Stimulated activated naive B cell treated with anti-CD40 and anti-IgM and Interleukin-4, amounts not matched to agents 10 μg/mL and 1 μg/mL and 100 μg/mL, for 72 hours (primary cell): ENCODE measurements around the gene TFEB.

ENCODE experiments used
- ATAC-seq, 2 donors: fragments of 150-1000 bp; cut with Tn5 transposase; replicated peaks; 2 replicates each; pipeline ENCODE4 v1.10.0; 2021; ENCODE audit warnings: moderate library complexity in 1 of 2
- DNase-seq: peaks from one replicate; pipeline ENCODE4 v3.0.0; 2021
- H3K27ac Mint-ChIP-seq: one replicate; pipeline ENCODE4 v1.8.0; 2022; ENCODE audit warnings: mild to moderate bottlenecking, mixed read lengths
- H3K27me3 Mint-ChIP-seq, 2 donors: one replicate each; pipeline ENCODE4 v1.8.0; 2022; ENCODE audit warnings: mixed read lengths in 2 of 2
- H3K36me3 Mint-ChIP-seq, 2 donors: one replicate each; pipeline ENCODE4 v1.8.0; 2022; ENCODE audit warnings: mixed read lengths in 2 of 2, mild to moderate bottlenecking in 1 of 2
- H3K4me1 Mint-ChIP-seq, 2 donors: one replicate each; pipeline ENCODE4 v1.8.0; 2022; ENCODE audit warnings: mixed read lengths in 2 of 2, mild to moderate bottlenecking in 1 of 2
- H3K4me3 Mint-ChIP-seq, 2 donors: one replicate each; pipeline ENCODE4 v1.8.0; 2022; ENCODE audit warnings: mild to moderate bottlenecking in 2 of 2, mixed read lengths in 2 of 2, moderate library complexity in 1 of 2
- H3K9me3 Mint-ChIP-seq, 2 donors: one replicate each; pipeline ENCODE4 v1.8.0; 2022; ENCODE audit warnings: mixed read lengths in 2 of 2, mild to moderate bottlenecking in 1 of 2

TFEB gene

GRCh38 chr6:41716516-41717391 is 18.7 kb downstream of the TFEB start:
- ATAC-seq = no peak
- Mint-ChIP-seq H3K36me3 (peaks cover 29 to 57% of the 10 kb centered on the region in 2 donors), H3K27me3 (no peaks in the 10 kb centered on the region), H3K4me1 (peaks cover 82 to 99% of the 10 kb centered on the region in 2 donors), H3K27ac (peak overlapping the region; percentile 85), H3K4me3 (peak overlapping the region; percentile 67 to 71), H3K9me3 (no peaks in the 10 kb centered on the region)
- no peak for DNase-seq

GRCh38 chr6:41715795-41716515 is 19.5 kb downstream of the TFEB start:
- peak overlapping the region; percentile 85 for H3K27ac Mint-ChIP-seq
- H3K9me3 Mint-ChIP-seq = no peaks in the 10 kb centered on the region
- peaks cover 78 to 99% of the 10 kb centered on the region in 2 donors for H3K4me1 Mint-ChIP-seq
- H3K4me3 Mint-ChIP-seq = peak overlapping the region; percentile 65 to 67
- no peak for DNase-seq
- ATAC-seq = peak; percentile 6 to 10
- H3K36me3 Mint-ChIP-seq = peaks cover 32 to 56% of the 10 kb centered on the region in 2 donors
- H3K27me3 Mint-ChIP-seq = no peaks in the 10 kb centered on the region

- ATAC-seq = no peak
- Mint-ChIP-seq H3K36me3 (peaks cover 41 to 62% of the 10 kb centered on the region in 2 donors), H3K27ac (peak overlapping the region; percentile 97), H3K4me3 (peak overlapping the region; percentile 20 to 69), H3K27me3 (no peaks in the 10 kb centered on the region), H3K4me1 (peaks cover 75 to 97% of the 10 kb centered on the region in 2 donors), H3K9me3 (peaks cover 0 to 2% of the 10 kb centered on the region in 2 donors)
- DNase-seq = no peak
Observed at GRCh38 chr6:41714556-41715273, 20.7 kb downstream of the TFEB start.

- H3K4me3 Mint-ChIP-seq = peak overlapping the region; percentile 69 to 75
- peaks cover 0 to 4% of the 10 kb centered on the region in 2 donors for H3K9me3 Mint-ChIP-seq
- H3K27me3 Mint-ChIP-seq = no peaks in the 10 kb centered on the region
Observed at GRCh38 chr6:41713650-41714291, 21.6 kb downstream of the TFEB start.

GRCh38 chr6:41713159-41713649 is 22.2 kb downstream of the TFEB start:
- Mint-ChIP-seq H3K27me3 (no peaks in the 10 kb centered on the region), H3K9me3 (peaks cover 0 to 4% of the 10 kb centered on the region in 2 donors), H3K27ac (peak overlapping the region; percentile 97), H3K4me3 (peak overlapping the region; percentile 69 to 75), H3K36me3 (peaks cover 46 to 65% of the 10 kb centered on the region in 2 donors), H3K4me1 (peaks cover 74 to 97% of the 10 kb centered on the region in 2 donors)
- DNase-seq = no peak
- ATAC-seq = peak in 1 of 2 donors; percentile 4

More at GRCh38 chr6:41713650-41714291, 21.6 kb downstream of the TFEB start:
- Mint-ChIP-seq H3K27ac (peak overlapping the region; percentile 97), H3K4me1 (peaks cover 74 to 97% of the 10 kb centered on the region in 2 donors), H3K36me3 (peaks cover 42 to 62% of the 10 kb centered on the region in 2 donors)
- peak; percentile 88 for DNase-seq
- peak; percentile 92 for ATAC-seq

- Mint-ChIP-seq H3K36me3 (peaks cover 50 to 69% of the 10 kb centered on the region in 2 donors), H3K27me3 (no peaks in the 10 kb centered on the region), H3K9me3 (peaks cover 0 to 4% of the 10 kb centered on the region in 2 donors), H3K27ac (peak overlapping the region; percentile 97), H3K4me3 (peak overlapping the region; percentile 69 to 75), H3K4me1 (peaks cover 79 to 97% of the 10 kb centered on the region in 2 donors)
- no peak for DNase-seq
- no peak for ATAC-seq
Observed at GRCh38 chr6:41712651-41713103, 22.7 kb downstream of the TFEB start.

- no peak for DNase-seq
- H3K9me3 Mint-ChIP-seq = peaks cover 0 to 4% of the 10 kb centered on the region in 2 donors
- peaks cover 42 to 68% of the 10 kb centered on the region in 2 donors for H3K36me3 Mint-ChIP-seq
- peaks cover 79 to 97% of the 10 kb centered on the region in 2 donors for H3K4me1 Mint-ChIP-seq
- peak overlapping the region in 1 of 2 donors; percentile 49 for H3K4me3 Mint-ChIP-seq
- ATAC-seq = no peak
- peak overlapping the region; percentile 97 for H3K27ac Mint-ChIP-seq
- no peaks in the 10 kb centered on the region for H3K27me3 Mint-ChIP-seq
Observed at GRCh38 chr6:41711323-41712038, 23.9 kb downstream of the TFEB start.

- Mint-ChIP-seq H3K4me1 (peaks cover 83 to 98% of the 10 kb centered on the region in 2 donors), H3K27me3 (no peaks in the 10 kb centered on the region), H3K36me3 (peaks cover 47 to 71% of the 10 kb centered on the region in 2 donors), H3K27ac (peak overlapping the region; percentile 61), H3K9me3 (peaks cover 0 to 4% of the 10 kb centered on the region in 2 donors), H3K4me3 (peak overlapping the region in 1 of 2 donors; percentile 8)
- DNase-seq (no peak), ATAC-seq (no peak)
Observed at GRCh38 chr6:41709375-41709774, 26.0 kb downstream of the TFEB start.

GRCh38 chr6:41708856-41709255 is 26.6 kb downstream of the TFEB start:
- peaks cover 0 to 4% of the 10 kb centered on the region in 2 donors for H3K9me3 Mint-ChIP-seq
- ATAC-seq = no peak
- H3K27me3 Mint-ChIP-seq = no peaks in the 10 kb centered on the region
- DNase-seq = no peak
- H3K4me3 Mint-ChIP-seq = no peak overlapping the region
- peak overlapping the region; percentile 99 for H3K27ac Mint-ChIP-seq
- peaks cover 49 to 71% of the 10 kb centered on the region in 2 donors for H3K36me3 Mint-ChIP-seq
- peaks cover 83 to 98% of the 10 kb centered on the region in 2 donors for H3K4me1 Mint-ChIP-seq

GRCh38 chr6:41707565-41708200 is 27.7 kb downstream of the TFEB start:
- H3K36me3 Mint-ChIP-seq = peaks cover 49 to 78% of the 10 kb centered on the region in 2 donors
- DNase-seq = peak; percentile 31
- peaks cover 0 to 4% of the 10 kb centered on the region in 2 donors for H3K9me3 Mint-ChIP-seq
- peak overlapping the region; percentile 78 to 86 for H3K4me3 Mint-ChIP-seq
- H3K27ac Mint-ChIP-seq = peak overlapping the region; percentile 99
- no peaks in the 10 kb centered on the region for H3K27me3 Mint-ChIP-seq
- peaks cover 79 to 98% of the 10 kb centered on the region in 2 donors for H3K4me1 Mint-ChIP-seq
- peak; percentile 6 to 13 for ATAC-seq

- H3K9me3 Mint-ChIP-seq = peaks cover 0 to 4% of the 10 kb centered on the region in 2 donors
- H3K4me3 Mint-ChIP-seq = peak overlapping the region; percentile 86 to 91
- peak overlapping the region; percentile 99 for H3K27ac Mint-ChIP-seq
- peaks cover 51 to 73% of the 10 kb centered on the region in 2 donors for H3K36me3 Mint-ChIP-seq
- ATAC-seq (peak; percentile 34 to 49), DNase-seq (peak; percentile 39)
- H3K4me1 Mint-ChIP-seq = peaks cover 80 to 98% of the 10 kb centered on the region in 2 donors
- no peaks in the 10 kb centered on the region for H3K27me3 Mint-ChIP-seq
Observed at GRCh38 chr6:41706876-41707564, 28.4 kb downstream of the TFEB start.
